GM19193 (cell line): Measurements from ENCODE around the gene WDFY4.

ENCODE experiments used
- POLR2A ChIP-seq: IDR thresholded peaks from 4 replicates; pipeline ENCODE4 v1.6.1; 2011; ENCODE audit not compliant: insufficient read depth, insufficient read length; ENCODE audit errors: extremely low read depth

WDFY4 gene

DNA sequence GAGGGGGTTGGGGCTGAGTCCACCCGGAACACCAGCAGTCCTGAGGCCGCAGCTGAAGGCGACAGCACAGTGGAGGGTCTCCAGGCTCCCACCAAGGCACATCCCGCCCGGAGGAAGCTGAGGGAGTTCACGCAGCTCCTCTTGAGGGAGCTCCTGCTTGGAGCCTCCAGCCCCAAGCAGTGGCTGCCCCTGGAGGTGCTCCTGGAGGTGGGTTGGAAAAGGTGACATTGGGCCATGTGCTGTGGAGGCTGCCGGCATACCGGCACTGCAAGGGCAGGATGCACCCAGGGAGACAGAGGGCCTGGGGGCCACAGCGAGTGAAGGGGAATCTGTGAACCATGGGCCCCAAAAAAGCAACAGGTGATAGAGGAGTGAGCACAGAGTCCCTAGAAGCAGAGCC lies 135.6 kb downstream of the WDFY4 start:
- TF ChIP-seq POLR2A = no peak

DNA sequence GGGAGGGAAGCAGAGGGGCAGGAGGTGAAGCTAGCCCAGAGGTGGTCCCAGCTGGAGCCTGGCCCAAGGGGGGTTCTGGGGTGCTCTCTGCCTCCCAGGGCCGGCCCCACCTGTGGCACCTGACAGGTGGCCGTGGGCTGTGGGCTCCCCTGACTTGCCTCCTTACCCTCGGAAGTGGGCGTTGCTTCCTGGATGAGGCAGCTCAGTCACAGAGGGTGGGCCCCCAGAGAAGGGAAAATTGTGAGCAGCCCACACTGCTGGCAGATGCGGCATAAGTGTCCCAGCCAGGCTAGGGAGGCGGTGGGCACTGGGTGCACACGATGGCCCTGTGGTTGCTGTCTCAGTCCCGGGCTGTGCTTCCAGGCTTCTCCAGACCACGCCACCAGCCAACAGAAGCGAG lies 136.0 kb downstream of the WDFY4 start:
- no peak for TF ChIP-seq POLR2A

DNA sequence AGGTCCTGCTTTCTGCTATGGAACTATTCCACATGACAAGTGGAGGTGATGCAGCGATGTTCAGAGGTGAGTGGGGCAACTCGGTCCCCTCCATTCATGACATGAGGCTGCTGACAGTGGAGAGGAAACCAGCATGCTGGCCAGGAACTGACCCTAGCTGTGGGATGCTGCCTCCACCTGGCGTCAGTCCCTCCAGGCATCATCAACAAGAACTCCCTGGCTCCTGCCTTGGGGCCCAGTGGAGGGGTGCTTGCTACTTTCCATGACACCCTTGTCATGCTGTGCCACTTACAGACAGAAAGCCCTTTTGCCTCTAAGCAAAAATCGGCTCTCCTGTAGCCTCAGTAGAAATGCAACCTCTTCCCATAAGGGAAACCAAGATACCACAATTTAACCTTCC lies 136.4 kb downstream of the WDFY4 start:
- TF ChIP-seq POLR2A = no peak

DNA sequence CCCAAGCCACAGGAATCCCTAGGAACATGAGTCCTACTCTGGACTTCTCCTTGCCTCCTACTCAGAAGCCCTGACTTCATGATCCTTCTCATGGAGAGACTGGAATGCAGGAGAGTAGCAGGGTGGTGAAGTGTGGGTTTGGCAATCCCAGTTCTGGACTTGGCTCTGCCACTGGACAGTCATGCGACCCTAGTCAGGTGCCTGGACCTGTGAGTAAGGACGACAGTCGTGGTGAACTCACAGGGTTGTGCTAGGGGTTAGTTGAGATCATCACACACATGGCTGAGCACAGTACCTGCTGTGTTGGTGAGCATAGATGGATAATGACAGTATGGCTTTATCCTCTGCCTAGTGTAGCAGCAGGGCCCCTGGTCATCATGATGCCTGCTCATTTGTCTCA lies 137.0 kb downstream of the WDFY4 start:
- TF ChIP-seq POLR2A = no peak

DNA sequence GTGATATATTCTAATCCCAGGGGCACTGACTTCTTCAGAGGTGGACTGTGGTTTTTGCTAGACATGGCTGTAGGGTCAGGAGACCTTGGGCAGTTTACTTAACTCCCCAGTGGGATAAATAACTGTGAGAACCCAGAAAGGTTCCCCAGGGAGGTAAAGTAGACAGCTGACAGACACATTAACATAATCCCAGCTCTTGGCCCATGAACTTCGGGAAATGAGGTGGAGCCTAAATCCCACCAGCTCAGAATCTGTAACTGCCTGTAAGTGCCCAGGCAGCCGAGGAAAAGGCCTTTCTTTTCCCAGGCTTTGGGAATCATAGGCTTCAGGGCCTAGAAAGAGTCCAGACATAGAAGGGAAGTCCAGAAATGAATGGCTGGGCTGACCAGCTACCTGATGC lies 149.0 kb downstream of the WDFY4 start:
- no peak for TF ChIP-seq POLR2A

DNA sequence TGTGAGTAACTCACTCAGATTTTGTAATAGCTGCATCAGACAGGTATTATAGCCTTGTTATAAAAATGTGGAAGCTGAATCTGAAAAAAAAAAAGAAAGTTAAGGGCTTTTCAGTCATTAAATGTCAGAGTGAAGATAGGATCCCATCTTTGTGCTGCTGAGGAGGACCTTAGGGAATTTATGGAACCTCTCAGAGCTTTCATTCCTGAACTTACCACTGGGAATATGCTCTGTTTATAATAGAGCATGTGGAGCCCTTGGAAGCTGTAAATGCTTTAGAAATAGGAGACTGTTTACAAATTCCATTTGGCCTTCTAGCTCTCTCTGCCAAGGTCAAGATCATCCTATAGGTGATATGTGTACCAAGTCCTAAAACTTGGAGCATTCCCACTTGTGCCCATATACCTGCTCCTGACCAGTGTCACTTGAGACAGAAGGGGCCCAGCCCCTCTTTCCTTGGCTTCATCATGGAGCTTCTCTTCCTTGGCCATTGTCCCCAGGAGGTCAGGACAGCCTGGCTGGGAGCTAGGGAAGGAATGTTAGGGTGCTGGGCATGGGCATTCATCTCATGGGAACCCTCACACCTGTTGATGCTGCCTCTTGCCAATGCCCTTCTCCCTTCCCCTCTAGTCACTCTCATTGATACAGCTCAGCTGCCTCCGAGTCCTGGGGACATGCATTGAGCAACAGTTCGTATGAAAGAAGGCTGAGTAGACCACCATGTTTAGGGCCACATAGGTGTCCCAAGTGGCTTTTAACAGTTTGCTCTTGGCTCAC lies 149.7 kb downstream of the WDFY4 start:
- TF ChIP-seq POLR2A = no peak

DNA sequence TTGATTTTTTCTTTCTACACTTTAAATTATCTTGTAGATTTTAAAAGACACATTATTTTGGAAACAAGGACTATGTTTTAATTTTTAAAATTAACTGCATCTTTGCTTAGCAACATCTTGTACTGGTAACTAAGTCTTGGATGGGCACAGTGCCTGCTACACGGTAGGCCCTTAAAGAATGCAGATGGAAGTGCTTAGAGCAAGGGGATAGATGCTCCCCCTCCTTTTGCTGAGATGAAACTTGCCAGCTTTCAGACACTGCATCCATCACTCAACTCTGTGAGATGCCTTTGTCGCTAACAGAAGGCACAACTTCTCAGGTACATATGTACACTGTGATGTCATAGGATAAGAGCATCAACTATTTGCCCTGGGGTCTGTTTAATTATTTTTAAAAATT lies 151.1 kb downstream of the WDFY4 start:
- TF ChIP-seq POLR2A = no peak

DNA sequence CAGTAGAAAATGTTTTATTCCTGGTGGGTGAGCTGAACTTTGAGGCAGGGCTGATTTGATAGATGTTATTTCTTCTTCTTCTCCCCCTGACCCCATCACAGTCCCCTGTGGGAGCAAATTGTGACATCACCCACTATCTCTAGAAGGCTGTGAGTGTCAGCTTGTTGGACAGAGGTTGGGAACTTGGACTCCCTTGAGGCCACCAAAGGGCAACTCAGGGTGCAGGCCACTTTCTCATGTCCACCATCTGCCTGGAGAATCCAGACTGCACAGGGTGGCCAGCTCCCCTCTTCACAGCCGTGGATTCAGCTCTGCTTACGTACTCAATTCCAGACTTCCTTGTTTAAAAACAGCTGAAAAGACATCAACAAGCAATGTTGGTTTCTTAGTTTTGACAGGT lies 151.9 kb downstream of the WDFY4 start:
- TF ChIP-seq POLR2A = no peak

DNA sequence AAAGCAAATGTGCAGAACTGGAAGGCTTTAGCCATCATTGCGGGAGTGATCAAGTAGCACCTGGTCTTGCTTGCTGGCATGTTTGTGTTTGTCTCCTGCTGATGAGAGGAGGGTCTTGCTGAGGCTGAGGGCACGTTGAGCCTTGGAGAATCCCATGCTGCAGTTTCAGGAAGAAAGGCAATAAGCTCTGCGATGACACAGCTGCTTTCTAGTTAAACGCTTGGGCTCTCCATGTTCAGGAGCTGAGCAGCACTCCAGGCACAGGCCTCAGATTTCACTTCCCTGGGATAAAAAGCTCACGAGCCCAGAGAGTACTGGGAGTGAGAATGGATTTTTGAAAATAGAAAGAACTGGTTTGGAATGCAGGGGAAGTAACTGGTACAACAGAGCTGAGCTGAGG lies 154.2 kb downstream of the WDFY4 start:
- no peak for TF ChIP-seq POLR2A

DNA sequence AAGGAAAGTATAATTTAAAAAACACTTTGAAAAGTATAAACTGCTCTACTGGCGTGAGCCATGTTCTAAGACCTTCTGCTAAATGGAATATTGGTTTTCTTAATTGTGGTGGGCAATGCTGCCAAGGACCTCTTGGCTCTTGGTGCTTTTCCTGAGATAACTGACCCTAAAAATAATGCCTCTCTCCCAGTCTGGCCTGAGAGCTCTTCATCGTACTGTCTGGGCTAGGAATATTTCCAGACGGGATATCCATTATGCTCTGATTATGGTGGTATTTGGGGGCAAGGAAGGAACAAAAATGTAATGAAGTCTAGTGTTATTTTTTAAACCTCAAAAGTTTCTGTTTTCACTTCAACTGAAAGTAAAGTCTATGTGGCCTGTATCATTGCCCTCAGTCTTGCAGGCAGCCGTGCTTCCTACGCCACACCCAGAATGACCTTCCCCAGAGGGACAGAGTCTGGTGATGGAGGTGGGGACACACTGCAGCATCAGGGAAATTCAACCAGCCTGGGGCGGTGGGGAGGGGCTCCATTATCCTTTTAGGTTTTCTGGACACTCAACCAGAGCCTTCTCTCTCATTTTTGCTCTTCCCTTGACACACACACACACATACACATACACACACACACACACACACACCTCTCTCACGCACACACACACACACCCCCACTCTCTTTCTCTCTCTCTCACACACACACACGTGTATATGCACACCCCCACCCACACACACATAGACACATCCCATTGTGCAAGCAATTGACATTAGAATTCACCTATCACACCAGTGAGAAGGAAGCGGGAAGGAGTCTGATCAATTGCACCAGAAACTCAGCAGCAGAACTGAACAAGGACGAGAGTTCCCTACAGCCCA lies 155.4 kb downstream of the WDFY4 start:
- TF ChIP-seq POLR2A = no peak

DNA sequence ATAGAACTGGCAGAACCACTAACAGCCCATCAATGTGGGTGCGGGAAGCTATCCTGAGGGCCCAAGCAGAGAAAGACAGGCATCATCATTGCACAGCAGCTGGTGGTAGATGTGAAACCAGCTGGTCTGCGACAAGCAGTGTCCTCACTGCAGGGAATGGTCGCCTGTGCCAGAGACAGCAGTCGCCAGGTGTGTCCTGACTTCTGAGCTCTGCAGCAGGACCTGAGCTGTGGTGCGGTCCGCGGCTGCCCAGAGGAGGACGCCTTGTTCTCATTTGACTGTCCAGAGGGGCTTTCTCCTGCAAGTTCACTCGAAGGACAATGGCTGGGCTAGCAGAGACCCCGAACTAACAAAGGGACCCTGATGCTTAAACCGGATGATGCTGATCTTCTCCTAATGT lies 157.6 kb downstream of the WDFY4 start:
- no peak for TF ChIP-seq POLR2A

DNA sequence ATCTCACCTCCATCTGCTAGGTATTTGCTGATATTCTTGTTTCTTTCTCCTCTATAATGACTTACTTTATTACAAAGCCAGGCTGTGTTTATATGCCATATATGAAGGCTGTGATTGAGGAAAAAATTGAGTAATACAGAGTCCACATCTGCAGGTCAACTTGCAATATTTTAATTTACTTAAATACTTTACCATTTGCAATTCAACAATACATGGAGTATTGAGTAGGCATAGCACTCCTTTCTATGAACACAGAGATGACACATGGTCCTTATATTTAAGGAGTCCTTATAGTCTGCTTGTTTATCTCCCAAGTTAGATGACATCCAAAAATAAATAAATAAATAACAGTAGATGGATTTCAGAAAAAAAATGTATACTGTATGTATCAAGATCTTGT lies 158.5 kb downstream of the WDFY4 start:
- no peak for TF ChIP-seq POLR2A

DNA sequence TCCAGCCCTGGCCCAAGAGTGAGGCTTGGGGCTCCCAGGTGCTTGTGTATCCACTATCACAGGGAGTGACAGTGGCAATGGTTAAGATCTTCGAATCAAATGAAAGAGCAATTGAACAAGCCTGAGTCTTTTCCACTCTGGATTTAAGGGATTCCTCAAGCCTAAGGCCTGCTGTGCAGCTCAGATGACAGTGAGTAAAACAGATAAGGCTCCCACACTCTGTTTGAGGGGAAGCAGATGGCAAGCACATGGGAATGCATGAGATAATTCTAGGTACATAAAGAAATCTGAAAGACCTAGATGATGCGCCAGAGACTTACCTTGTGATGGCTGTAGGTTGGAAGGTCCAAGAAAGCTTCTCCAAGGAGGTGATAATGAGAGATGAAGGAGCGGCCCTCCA lies 159.9 kb downstream of the WDFY4 start:
- no peak for TF ChIP-seq POLR2A

DNA sequence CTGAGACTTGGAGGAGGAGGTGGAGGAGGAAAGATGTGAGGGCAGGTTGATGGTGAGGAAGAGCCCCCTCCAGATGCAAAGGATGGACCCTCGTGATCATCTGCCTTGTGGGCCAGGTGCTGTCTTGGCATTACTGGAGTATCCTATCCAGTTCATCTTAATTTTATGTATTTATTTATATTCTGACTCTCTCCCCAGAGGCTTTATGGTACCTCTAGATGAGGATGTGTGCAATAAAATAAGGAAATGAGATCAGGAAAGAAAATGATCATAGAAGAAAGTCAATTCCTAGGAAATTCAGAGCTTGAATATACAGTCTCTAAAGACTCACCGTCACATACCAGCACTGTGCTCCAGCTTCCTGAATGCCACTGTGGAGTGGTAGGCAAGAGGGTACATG lies 160.8 kb downstream of the WDFY4 start:
- TF ChIP-seq POLR2A = no peak

DNA sequence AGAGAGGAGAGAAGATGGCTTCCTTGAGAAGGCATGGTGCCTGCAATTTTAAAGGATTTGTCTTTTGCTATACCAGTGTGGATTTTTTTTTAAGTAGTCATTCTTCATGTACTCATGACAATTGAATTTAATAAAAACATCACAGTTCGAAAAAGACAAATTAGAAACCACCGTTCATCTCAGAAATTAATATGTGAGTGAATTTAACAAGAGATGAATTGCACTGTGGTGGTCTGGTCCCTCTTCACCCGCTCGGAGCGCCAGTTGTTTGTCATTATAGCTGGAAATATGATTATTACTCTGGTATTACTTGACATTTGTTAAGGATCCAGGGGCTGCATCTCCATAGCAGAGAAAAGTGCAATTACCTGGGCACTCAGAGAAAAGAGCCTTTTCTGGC lies 163.0 kb downstream of the WDFY4 start:
- TF ChIP-seq POLR2A = no peak

DNA sequence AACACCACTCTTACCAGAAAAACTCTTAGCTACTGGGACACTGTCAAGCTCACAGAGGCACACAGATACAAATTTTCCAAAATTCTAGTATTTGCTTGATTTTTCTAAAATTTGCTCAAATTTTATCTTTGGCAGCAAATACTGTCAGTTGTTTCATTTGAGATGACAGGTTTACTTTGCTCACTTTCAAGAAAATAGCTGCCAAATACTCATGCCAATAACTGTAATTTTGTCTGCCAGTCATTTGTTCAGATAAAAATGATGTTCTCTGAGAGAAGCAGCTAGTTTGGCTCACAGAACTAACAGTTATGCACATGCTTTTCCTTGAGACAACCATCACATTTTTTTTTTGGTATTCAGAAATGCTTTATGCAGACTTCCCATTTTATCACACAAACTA lies 172.2 kb downstream of the WDFY4 start:
- TF ChIP-seq POLR2A = no peak
